K562 (cell line): Measurements from ENCODE around the gene PTPN7. TPM values are rescaled to one million over a fixed set of nuclear protein-coding genes. Genes with fewer than 3 reads are reported as not detected.
A peak's percentile ranks its signal among the peaks of the same experiment; 100 is the strongest.

Source experiments
- ARHGAP35 ChIP-seq: fragments of 450-650 bp; IDR thresholded peaks from 2 replicates; pipeline ENCODE4 v1.6.1; 2018; ENCODE audit not compliant: partially characterized antibody
- BRD9 ChIP-seq: fragments of 450-650 bp; IDR thresholded peaks from 2 replicates; pipeline ENCODE4 v1.6.1; 2018; ENCODE audit warnings: low read depth; ENCODE audit not compliant: partially characterized antibody
- FIP1L1 ChIP-seq: fragments of 200-400 bp; formaldehyde crosslinking; IDR thresholded peaks from 2 replicates; pipeline ENCODE4 v1.6.1; 2018; ENCODE audit warnings: mild to moderate bottlenecking, low read depth, low read length; ENCODE audit not compliant: poor library complexity, severe bottlenecking
- FOXO4 ChIP-seq: fragments of 450-650 bp; formaldehyde crosslinking; IDR thresholded peaks from 2 replicates; pipeline ENCODE4 v1.4.0; 2020; ENCODE audit warnings: mild to moderate bottlenecking, moderate library complexity
- HDGF ChIP-seq: fragments of 450-650 bp; IDR thresholded peaks from 2 replicates; pipeline ENCODE4 v1.6.1; 2016
- JUN ChIP-seq, 2 experiments: sonication (generic) in 1 of 2; formaldehyde crosslinking in 1 of 2; IDR thresholded peaks; 2 replicates each; pipeline versions ENCODE4 v1.6.1 to v1.8.0; 2012 to 2022; ENCODE audit warnings: borderline replicate concordance in 2 of 2, mild to moderate bottlenecking in 2 of 2, improper control_type of control experiment in 1 of 2, low read depth in 1 of 2, low read length in 1 of 2, missing genetic modification reagents in 1 of 2
- L3MBTL2 ChIP-seq: fragments of 450-650 bp; IDR thresholded peaks from 2 replicates; pipeline ENCODE4 v1.6.1; 2016; ENCODE audit warnings: mild to moderate bottlenecking, moderate library complexity
- NCOA4 ChIP-seq: fragments of 450-650 bp; IDR thresholded peaks from 2 replicates; pipeline ENCODE4 v1.6.1; 2018; ENCODE audit warnings: mild to moderate bottlenecking; ENCODE audit not compliant: partially characterized antibody
- PHF21A ChIP-seq: fragments of 450-650 bp; IDR thresholded peaks from 2 replicates; pipeline ENCODE4 v1.6.1; 2017; ENCODE audit warnings: low read depth, borderline replicate concordance
- SRSF1 ChIP-seq: fragments of 200-400 bp; formaldehyde crosslinking; IDR thresholded peaks from 2 replicates; pipeline ENCODE4 v1.6.1; 2017; ENCODE audit warnings: mild to moderate bottlenecking, low read depth, low read length, moderate library complexity
- TBL1XR1 ChIP-seq, 2 experiments: IDR thresholded peaks; 2 replicates each; pipeline ENCODE4 v1.6.1; 2012; ENCODE audit warnings: improper control_type of control experiment in 2 of 2, low read length in 2 of 2, mild to moderate bottlenecking in 1 of 2
- THRA ChIP-seq: fragments of 450-650 bp; IDR thresholded peaks from 2 replicates; pipeline ENCODE4 v1.6.1; 2017; ENCODE audit warnings: mild to moderate bottlenecking, moderate library complexity
- USF2 ChIP-seq: sonication (generic); formaldehyde crosslinking; IDR thresholded peaks from 2 replicates; pipeline ENCODE4 v1.5.0; 2020; ENCODE audit warnings: missing genetic modification reagents
- YBX1 ChIP-seq: fragments of 450-650 bp; IDR thresholded peaks from 2 replicates; pipeline ENCODE4 v1.7.1; 2016; ENCODE audit warnings: mild to moderate bottlenecking
- ZBTB9 ChIP-seq: fragments of 450-650 bp; formaldehyde crosslinking; IDR thresholded peaks from 2 replicates; pipeline ENCODE4 v1.4.0; 2020; ENCODE audit warnings: mild to moderate bottlenecking, moderate library complexity
- ZNF143 ChIP-seq: sonication (generic); formaldehyde crosslinking; IDR thresholded peaks from 2 replicates; pipeline ENCODE4 v1.9.0; 2022; ENCODE audit warnings: mild to moderate bottlenecking, missing genetic modification reagents
- ZNF232 ChIP-seq: sonication (generic); formaldehyde crosslinking; IDR thresholded peaks from 2 replicates; pipeline ENCODE4 v1.8.0; 2022; ENCODE audit warnings: mild to moderate bottlenecking, missing genetic modification reagents
- ZNF511 ChIP-seq: sonication (generic); formaldehyde crosslinking; IDR thresholded peaks from 2 replicates; pipeline ENCODE4 v1.8.0; 2022; ENCODE audit warnings: mild to moderate bottlenecking, missing genetic modification reagents
- ZNF561 ChIP-seq: fragments of 450-650 bp; formaldehyde crosslinking; conservative IDR thresholded peaks from 2 replicates; pipeline ENCODE4 v1.4.0; 2020; ENCODE audit warnings: mild to moderate bottlenecking, moderate library complexity
- ZNF668 ChIP-seq: fragments of 250-450 bp; sonication (Bioruptor Pico); IDR thresholded peaks from 2 replicates; pipeline ENCODE4 v1.8.0; 2022; ENCODE audit warnings: mild to moderate bottlenecking, inconsistent platforms
- ZNF79 ChIP-seq: fragments of 250-450 bp; sonication (Bioruptor Pico); IDR thresholded peaks from 2 replicates; pipeline ENCODE4 v1.4.0; 2020; ENCODE audit warnings: low read depth, mild to moderate bottlenecking, moderate library complexity
- polyA plus RNA-seq, 8 experiments: library from polyadenylated mRNA; depleted of rRNA in 4 of 8; stranded (reverse) in 5 of 8; unstranded in 3 of 8; fragments of >200 nt; fragmentation: Nextera tagmentation in 2 of 8; fragmentation: Illumina TruSeq in 1 of 8; extraction: Ambion mirVana in 2 of 8; extraction: Trizol in 1 of 8; gene quantifications; 2 replicates each; pipeline versions ENCODE4 v1.2.1 to v1.2.3, GENCODE V29; 2011 to 2014; ENCODE audit warnings: inconsistent platforms in 1 of 8, missing spikeins in 1 of 8
- total RNA-seq, 7 experiments: library from RNA; depleted of rRNA in 6 of 7; stranded (reverse); fragments of >200 nt in 6 of 7; fragmentation: Illumina TruSeq in 2 of 7; extraction: Trizol in 2 of 7; gene quantifications; 2 replicates each; pipeline versions ENCODE4 v1.2.1 to v1.2.3, GENCODE V29; 2011 to 2021; ENCODE audit warnings: low replicate concordance in 1 of 7
- TF ChIP-seq, protein P1 (sequence below): fragments of 250-450 bp; sonication (Bioruptor Pico); IDR thresholded peaks from 2 replicates; pipeline ENCODE4 v1.8.0; 2021; ENCODE audit warnings: moderate library complexity, mild to moderate bottlenecking, inconsistent platforms

The PTPN7 gene
- total and polyA plus RNA-seq, 9 of the 15 experiments (the other 6 are each of a cell fraction or from before 2014, with no cell fraction given): 18.7 to 144 (median 120) TPM

- TF ChIP-seq FIP1L1 (no peak), FOXO4 (no peak), ARHGAP35 (no peak), ZNF232 (CRISPR knock-in tag) (no peak), L3MBTL2 (peak; percentile 66), ZNF668 (CRISPR knock-in tag) (no peak), THRA (no peak), ZNF79 (CRISPR knock-in tag) (peak; percentile 6; the same call in 1 of the 2 replicates), ZBTB9 (CRISPR knock-in tag) (0 out of 2 replicates have a peak, but pooled peaks have one; percentile 78), JUN (IDR thresholded peaks at IDR 0.05; ENCODE audit: borderline replicate concordance, low read depth, low read length) (peak; percentile 64; the same call in 1 of the 2 replicates), JUN (CRISPR knock-in tag; IDR thresholded peaks at IDR 0.05; ENCODE audit: borderline replicate concordance) (no peak), ZNF143 (CRISPR knock-in tag) (no peak; the same call in 1 of the 2 replicates), YBX1 (no peak), BRD9 (peak; percentile 86), PHF21A (no peak), NCOA4 (peak; percentile 83), HDGF (peak; percentile 95), SRSF1 (no peak), TBL1XR1 (IDR thresholded peaks at IDR 0.05; ENCODE audit: low read length in 2 of 2) (no peak), ZNF561 (CRISPR knock-in tag) (0 out of 2 replicates have a peak, but pooled peaks have one; percentile 65), USF2 (CRISPR knock-in tag) (0 out of 2 replicates have a peak, but pooled peaks have one; percentile 4), ZNF511 (CRISPR knock-in tag) (peak; percentile 49; the same call in 1 of the 2 replicates)
- TF ChIP-seq, protein P1, sequence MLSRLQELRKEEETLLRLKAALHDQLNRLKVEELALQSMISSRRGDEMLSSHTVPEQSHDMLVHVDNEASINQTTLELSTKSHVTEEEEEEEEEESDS (CRISPR knock-in tag): no peak
These were observed 649 bp downstream of the PTPN7 start (continued) for GRCh38 chr1:202159534-202160371.
